IPS-15b (cell line): ENCODE data around the gene PAQR4.

Experiments
- H3K27me3 ChIP-seq: one replicate; pipeline ENCODE4 v1.6.1; 2013; ENCODE audit warnings: low read length; ENCODE audit not compliant: control insufficient read depth, insufficient read depth
- H3K36me3 ChIP-seq: one replicate; pipeline ENCODE4 v1.6.1; 2013; ENCODE audit warnings: low read length; ENCODE audit not compliant: control insufficient read depth, insufficient read depth
- H3K4me1 ChIP-seq: one replicate; pipeline ENCODE4 v1.6.1; 2013; ENCODE audit warnings: mild to moderate bottlenecking, low read length; ENCODE audit not compliant: control insufficient read depth, insufficient read depth
- H3K4me3 ChIP-seq: one replicate; pipeline ENCODE4 v1.5.1; 2013; ENCODE audit warnings: low read depth, low read length
- H3K9ac ChIP-seq: one replicate; pipeline ENCODE4 v1.6.1; 2013; ENCODE audit warnings: low read depth, mild to moderate bottlenecking, low read length
- H3K9me3 ChIP-seq: one replicate; pipeline ENCODE4 v1.6.1; 2013; ENCODE audit warnings: mild to moderate bottlenecking, low read length; ENCODE audit not compliant: control insufficient read depth, insufficient read depth

Gene PAQR4

DNA sequence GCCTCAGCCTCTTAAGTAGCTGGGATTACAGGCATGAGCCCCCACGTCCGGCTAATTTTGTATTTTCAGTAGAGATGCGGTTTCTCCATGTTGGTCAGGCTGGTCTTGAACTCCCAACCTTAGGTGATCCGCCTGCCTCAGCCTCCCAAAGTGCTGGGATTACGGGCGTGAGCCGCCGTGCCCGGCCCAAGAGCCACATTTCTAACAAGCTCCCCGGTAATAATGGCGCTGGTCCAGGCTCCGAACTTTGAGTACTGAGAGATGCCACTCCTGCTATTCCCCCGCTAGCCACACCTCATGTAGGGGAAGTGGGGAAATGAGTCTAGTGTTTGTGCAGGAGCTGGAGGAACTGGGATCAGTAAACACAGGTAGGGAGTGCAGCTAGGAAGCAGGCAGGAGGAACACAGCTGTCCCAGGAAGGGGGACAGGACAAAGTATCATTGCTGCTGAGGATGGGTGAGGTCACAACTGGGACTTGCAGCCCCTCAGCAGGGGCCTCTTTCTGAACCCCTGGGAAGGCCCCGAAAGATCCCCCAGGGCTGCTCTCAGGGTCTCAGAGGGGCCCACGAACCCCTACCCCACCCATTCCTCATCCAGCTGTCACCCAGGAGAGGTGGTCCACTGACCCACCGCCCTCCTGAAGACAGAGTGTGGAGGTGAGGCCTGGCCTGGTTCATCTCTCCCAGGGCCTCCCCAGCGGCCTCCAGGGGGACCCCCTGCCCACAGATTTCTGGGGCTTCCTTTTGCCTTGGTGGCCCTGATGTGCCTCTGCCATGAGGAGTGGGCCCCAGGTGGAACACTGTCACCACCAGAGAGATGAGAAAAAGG lies 8.8 kb upstream of the PAQR4 start:
- Histone ChIP-seq H3K27me3 (no peaks in the 10 kb centered on the region), H3K36me3 (no peaks in the 10 kb centered on the region), H3K4me1 (peaks cover 4% of the 10 kb centered on the region), H3K4me3 (no peak overlapping the region), H3K9ac (no peak overlapping the region), H3K9me3 (no peaks in the 10 kb centered on the region)

DNA sequence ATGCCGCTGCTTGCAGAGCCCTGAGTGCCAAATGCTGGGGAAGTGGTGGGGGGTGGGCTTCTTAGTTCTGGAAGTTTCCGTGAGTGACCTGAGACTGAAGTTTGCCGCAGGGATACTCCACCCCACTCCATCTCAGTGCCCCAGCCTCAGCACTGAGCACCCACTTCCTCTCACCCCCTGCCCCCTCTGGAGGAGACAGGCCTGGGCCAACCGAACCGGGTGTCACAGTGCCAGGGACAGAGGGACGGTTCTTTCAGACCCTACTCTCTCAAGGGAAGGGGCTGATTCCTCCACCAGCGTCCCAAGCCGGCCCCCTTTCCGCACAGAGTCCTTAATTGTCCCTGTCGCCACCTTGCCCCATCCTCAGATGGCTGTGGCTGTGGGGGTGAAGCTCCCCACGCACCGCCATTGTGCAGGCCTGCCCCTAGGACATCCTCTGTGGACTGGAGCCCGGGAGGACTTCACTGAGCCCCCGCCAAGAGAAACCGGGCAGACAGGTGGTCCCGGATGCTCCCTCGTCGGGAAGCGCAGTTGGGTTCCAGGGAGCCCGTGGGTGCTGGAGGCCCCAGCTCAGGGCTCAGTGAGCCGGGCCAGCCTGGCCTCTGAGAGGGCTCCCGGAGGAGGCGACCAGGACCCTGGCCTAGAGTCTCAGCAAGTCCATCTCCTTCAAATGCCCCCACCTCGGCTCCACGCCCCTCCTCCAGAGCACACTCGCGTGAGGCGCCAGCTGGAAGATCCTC lies 6.6 kb upstream of the PAQR4 start:
- Histone ChIP-seq H3K36me3 (no peaks in the 10 kb centered on the region), H3K9me3 (no peaks in the 10 kb centered on the region), H3K4me1 (no peaks in the 10 kb centered on the region), H3K27me3 (no peaks in the 10 kb centered on the region), H3K9ac (no peak overlapping the region), H3K4me3 (peak overlapping the region; percentile 49)

DNA sequence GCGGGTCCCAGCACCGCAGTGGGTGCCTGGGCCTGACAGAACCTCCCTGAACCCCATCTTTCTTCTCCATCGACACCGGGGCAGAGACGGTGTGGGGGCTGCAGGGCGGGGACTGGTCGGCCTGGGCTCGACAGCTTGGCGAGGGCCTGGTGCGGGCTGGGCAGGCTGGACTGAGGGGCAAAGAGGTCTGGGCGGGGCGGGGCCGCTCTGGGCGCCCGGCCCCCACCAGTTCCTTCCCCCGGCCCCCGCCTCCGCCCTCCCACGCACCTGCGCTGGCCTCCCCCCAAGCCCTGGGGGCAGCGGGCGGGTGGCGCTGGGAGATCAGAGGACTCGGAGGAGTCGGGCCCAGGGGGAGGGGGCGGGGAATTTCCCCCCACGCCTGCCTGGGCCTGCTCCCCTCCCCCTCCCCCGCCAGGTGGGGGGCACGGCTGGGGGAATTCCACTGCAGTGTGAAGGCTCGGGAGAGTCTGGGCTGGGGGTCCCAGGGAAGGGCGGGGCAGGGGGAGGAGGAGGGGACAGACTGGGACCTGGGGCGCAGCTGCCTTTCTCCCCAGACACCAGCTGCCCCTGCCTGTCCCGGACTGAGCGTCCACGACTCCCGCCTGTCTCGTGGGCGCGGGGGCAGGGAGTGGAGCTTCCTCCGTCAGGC lies 6.0 kb upstream of the PAQR4 start:
- Histone ChIP-seq H3K9ac (peak overlapping the region; percentile 24), H3K36me3 (no peaks in the 10 kb centered on the region), H3K4me3 (peak overlapping the region; percentile 77), H3K9me3 (no peaks in the 10 kb centered on the region), H3K4me1 (peaks cover 3% of the 10 kb centered on the region), H3K27me3 (peaks cover 4% of the 10 kb centered on the region)

DNA sequence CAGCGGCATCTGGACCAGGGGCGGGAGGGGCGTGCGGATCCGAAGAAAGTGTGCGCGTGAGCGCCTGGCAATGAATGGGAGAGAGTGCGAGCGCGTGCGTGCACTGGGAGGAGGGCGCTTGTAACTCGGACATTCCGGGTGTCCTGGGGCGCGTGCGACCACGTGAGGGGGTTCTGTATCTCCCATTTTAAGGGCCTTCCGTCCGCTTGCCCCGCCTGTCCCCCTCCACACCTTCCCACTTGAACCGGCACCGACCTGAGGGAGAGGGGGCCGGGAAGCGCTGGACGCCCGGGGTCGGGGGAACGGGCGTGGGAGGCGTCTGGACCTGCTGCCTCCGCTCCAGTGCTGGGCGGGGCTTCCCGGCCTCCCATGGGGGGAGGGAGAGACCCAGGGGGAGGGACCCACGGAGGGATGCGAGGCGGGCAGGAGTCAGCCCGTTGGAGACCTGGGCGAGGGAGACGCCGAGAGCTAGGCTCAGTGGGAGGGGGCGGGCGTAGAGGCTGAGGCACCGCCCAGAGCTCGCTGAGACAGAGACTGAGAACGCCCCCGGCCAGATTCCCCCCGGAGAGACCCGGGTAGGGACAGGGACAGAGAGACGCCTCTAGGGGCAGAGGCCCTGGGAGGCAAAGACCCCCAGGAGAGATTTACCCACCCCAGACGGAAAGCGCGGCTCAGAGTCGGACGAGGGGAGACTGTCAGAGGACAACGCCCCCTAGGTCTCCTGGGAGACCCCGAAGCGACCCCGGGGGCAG lies 5.2 kb upstream of the PAQR4 start, which contains the start of gene KREMEN2:
Gene KREMEN2, plus strand, starts transcription at position 553 of the 752 bp plus-strand sequence. CDS start 246 bp downstream, outside the sequence.
- peaks cover 3% of the 10 kb centered on the region for H3K4me1 ChIP-seq
- H3K36me3 ChIP-seq: no peaks in the 10 kb centered on the region
- peak within 1 kb of the TSS; percentile 47 for H3K9ac ChIP-seq
- no peaks in the 10 kb centered on the region for H3K9me3 ChIP-seq
- H3K27me3 ChIP-seq: peaks cover 4% of the 10 kb centered on the region
- H3K4me3 ChIP-seq: peak within 1 kb of the TSS; percentile 77

DNA sequence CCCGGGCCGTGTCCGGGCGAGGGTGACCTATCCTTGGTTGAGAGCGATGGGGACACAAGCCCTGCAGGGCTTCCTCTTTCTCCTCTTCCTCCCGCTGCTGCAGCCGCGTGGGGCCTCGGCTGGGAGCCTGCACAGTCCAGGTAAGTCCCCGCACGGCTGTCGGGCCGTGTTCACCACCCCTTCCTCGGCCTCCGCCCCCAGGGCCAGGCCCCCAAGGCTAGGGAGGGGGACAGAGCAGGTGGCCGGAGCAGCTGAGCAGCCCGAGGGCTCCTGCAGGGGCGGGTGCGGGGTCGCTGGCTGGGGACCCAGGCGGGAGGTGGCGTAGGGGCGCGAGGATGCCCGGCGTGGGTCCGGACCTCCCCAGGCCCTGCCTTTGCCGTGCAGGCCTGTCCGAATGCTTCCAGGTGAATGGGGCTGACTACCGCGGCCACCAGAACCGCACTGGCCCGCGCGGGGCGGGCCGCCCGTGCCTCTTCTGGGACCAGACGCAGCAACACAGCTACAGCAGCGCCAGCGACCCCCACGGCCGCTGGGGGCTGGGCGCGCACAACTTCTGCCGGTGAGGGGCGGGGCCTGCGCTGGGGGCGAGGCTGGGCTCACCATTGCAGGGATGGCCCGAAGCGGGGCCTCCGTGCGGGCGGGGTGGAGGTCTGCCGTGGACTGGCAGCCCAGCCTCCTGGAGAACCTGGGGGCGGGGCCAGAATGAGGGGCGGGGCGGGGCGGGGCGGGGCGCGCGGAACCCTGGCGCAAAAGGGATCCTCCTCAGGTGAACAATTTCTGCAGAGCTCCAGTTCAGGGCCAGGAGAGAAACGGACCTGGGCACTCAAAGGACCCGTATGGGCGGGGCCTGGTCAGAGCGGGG lies 4.4 kb upstream of the PAQR4 start:
- Histone ChIP-seq H3K9ac (peak overlapping the region; percentile 47), H3K27me3 (peaks cover 4% of the 10 kb centered on the region), H3K36me3 (no peaks in the 10 kb centered on the region), H3K9me3 (no peaks in the 10 kb centered on the region), H3K4me3 (peak overlapping the region; percentile 77), H3K4me1 (peaks cover 3% of the 10 kb centered on the region)

DNA sequence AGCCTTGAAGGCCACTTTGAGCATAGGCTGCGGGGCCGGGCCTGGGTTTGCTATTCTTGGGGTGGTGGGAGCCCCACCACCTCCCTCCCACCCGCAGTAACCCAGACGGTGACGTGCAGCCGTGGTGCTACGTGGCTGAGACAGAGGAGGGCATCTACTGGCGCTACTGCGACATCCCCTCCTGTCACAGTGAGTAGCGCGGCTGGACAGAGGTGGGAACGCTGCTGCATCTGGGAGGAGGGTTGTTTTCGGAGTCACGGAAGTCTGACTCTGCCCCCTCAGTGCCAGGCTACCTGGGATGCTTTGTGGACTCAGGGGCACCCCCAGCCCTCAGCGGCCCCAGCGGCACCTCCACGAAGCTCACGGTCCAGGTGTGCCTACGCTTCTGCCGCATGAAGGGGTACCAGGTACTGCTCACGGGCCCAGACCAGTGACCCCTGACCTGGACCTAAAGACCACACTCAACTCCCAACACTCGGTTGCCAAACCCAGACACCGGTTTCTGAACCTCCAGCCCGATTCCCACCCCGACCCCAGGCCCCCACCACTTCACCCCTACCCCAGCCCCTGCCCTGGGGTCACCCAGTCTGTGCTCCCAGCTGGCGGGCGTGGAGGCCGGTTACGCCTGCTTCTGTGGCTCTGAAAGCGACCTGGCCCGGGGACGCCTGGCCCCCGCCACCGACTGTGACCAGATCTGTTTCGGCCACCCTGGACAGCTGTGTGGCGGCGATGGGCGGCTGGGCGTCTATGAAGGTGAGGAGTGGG lies 2.9 kb upstream of the PAQR4 start:
- Histone ChIP-seq H3K4me1 (peaks cover 5% of the 10 kb centered on the region), H3K36me3 (peaks cover 2% of the 10 kb centered on the region), H3K9me3 (no peaks in the 10 kb centered on the region)

DNA sequence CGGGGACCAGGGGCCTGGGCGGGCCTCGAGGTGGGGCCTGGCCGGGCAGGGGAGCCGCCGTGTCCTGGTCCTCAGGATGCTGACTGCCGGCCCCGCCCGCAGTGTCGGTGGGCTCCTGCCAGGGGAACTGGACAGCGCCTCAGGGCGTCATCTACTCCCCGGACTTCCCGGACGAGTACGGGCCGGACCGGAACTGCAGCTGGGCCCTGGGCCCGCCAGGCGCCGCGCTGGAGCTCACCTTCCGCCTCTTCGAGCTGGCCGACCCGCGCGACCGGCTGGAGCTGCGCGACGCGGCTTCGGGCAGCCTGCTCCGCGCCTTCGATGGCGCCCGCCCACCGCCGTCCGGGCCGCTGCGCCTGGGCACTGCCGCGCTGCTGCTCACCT lies 2.3 kb upstream of the PAQR4 start:
- Histone ChIP-seq H3K4me3 (no peak overlapping the region), H3K27me3 (peaks cover 4% of the 10 kb centered on the region), H3K9me3 (no peaks in the 10 kb centered on the region), H3K9ac (no peak overlapping the region), H3K36me3 (peaks cover 6% of the 10 kb centered on the region), H3K4me1 (peaks cover 5% of the 10 kb centered on the region)

More for the DNA sequence above, 2.9 kb upstream of the PAQR4 start:
- Histone ChIP-seq H3K9ac (no peak overlapping the region), H3K4me3 (no peak overlapping the region), H3K27me3 (peaks cover 4% of the 10 kb centered on the region)

DNA sequence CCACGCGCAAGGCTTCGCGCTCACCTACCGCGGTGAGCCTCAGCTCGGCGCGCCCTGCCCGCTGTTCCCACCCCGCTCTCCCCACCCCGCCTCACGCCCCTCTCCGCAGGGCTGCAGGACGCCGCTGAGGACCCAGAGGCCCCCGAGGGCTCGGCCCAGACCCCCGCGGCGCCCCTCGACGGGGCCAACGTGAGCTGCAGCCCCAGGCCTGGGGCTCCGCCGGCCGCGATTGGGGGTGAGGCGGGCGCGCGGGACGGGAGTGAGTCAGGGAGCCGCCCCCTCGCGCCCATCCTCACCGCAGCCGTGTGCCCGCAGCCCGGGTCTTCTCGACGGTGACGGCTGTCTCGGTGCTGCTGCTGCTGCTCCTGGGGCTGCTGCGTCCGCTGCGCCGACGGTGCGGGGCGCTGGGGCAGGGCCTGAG lies 1.9 kb upstream of the PAQR4 start:
- Histone ChIP-seq H3K9ac (no peak overlapping the region), H3K4me1 (peaks cover 5% of the 10 kb centered on the region), H3K27me3 (peaks cover 4% of the 10 kb centered on the region), H3K4me3 (peak overlapping the region; percentile 4), H3K36me3 (peaks cover 10% of the 10 kb centered on the region), H3K9me3 (no peaks in the 10 kb centered on the region)

DNA sequence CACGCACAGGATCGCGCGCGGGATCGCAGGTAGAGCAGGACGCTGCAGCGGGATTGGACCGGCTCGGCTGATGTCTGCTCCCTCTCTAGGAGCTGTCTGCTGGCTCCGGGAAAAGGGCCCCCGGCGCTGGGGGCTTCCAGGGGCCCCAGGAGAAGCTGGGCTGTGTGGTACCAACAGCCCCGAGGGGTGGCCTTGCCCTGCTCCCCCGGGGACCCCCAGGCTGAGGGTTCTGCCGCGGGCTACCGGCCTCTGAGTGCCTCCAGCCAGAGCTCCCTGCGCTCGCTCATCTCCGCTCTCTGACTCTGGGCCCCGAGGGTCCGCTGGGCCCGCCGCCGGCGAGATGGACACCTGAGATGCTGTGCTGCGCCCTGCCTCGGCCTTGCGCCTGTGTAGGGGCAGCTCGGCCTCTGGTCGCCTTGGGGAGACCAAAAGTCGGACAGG lies 1.4 kb upstream of the PAQR4 start:
- H3K36me3 ChIP-seq: peaks cover 15% of the 10 kb centered on the region
- H3K9ac ChIP-seq: no peak overlapping the region
- H3K27me3 ChIP-seq: peaks cover 4% of the 10 kb centered on the region
- no peaks in the 10 kb centered on the region for H3K9me3 ChIP-seq
- peak overlapping the region; percentile 4 for H3K4me3 ChIP-seq
- H3K4me1 ChIP-seq: peaks cover 5% of the 10 kb centered on the region

DNA sequence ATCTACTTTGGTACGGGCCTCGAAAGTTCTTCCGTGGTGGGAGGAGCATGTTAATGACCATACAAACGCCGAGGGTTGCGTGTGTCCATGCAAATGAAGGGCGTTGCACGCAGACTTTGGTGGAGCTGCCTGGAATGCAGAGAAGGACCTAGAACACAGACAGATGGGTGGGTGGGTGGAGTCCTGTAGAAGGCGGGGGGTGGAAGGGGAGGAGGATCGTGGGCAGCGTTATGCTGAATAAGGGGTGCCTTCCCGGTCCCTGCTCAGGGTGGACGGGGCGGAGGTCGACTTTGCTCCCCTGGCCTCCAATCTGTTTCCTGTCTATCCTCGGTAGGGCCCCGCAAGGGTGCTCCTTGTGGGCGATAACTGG lies 795 bp upstream of the PAQR4 start:
- Histone ChIP-seq H3K27me3 (peaks cover 4% of the 10 kb centered on the region), H3K36me3 (peaks cover 20% of the 10 kb centered on the region), H3K4me1 (peaks cover 5% of the 10 kb centered on the region), H3K9ac (no peak overlapping the region), H3K4me3 (peak overlapping the region; percentile 72), H3K9me3 (no peaks in the 10 kb centered on the region)
